Stimulated activated CD8-positive, alpha-beta memory T cell treated with anti-CD3 and anti-CD28 coated beads, Interleukin-4, amount 100 ng/mL, for 1 hour (primary cell): ENCODE data around the gene SIGMAR1.
A peak's percentile ranks its signal among the peaks of the same experiment; 100 is the strongest.

Experiments
- DNase-seq, 2 donors: peaks; one replicate each; pipeline ENCODE4 v3.0.0-alpha.2; 2020; ENCODE audit warnings: low read depth in 2 of 2, low spot score in 1 of 2

The SIGMAR1 gene

GRCh38 chr9:34637356-34638137, at the start of gene SIGMAR1:
SIGMAR1 (minus strand) TSS chr9:34637787; CDS start chr9:34637697, 90 bp downstream.
- peak; percentile 82 to 92 for DNase-seq

- no peak for DNase-seq
Measured at GRCh38 chr9:34686732-34687131, 49.1 kb upstream of the SIGMAR1 start.

GRCh38 chr9:34686231-34686630, 48.6 kb upstream of the SIGMAR1 start:
- DNase-seq: no peak

GRCh38 chr9:34685591-34685990, 48.0 kb upstream of the SIGMAR1 start:
- no peak for DNase-seq

GRCh38 chr9:34684816-34685215, 47.2 kb upstream of the SIGMAR1 start:
- DNase-seq: no peak

- no peak for DNase-seq
Measured at GRCh38 chr9:34684145-34684544, 46.6 kb upstream of the SIGMAR1 start.

- DNase-seq: no peak
Measured at GRCh38 chr9:34675869-34676268, 38.3 kb upstream of the SIGMAR1 start.

- DNase-seq: peak in 1 of 2 donors; percentile 27
Measured at GRCh38 chr9:34675048-34675714, 37.6 kb upstream of the SIGMAR1 start.

- DNase-seq: no peak
Measured at GRCh38 chr9:34674440-34674839, 36.9 kb upstream of the SIGMAR1 start.

GRCh38 chr9:34671307-34671706, 33.7 kb upstream of the SIGMAR1 start:
- DNase-seq: no peak

GRCh38 chr9:34669809-34670562, 32.4 kb upstream of the SIGMAR1 start:
- DNase-seq: no peak

GRCh38 chr9:34665381-34666250, 28.0 kb upstream of the SIGMAR1 start:
- DNase-seq: peak; percentile 56 to 85

- DNase-seq: no peak
Measured at GRCh38 chr9:34665067-34665380, 27.4 kb upstream of the SIGMAR1 start.

- peak in 1 of 2 donors; percentile 42 for DNase-seq
Measured at GRCh38 chr9:34664281-34665066, 26.9 kb upstream of the SIGMAR1 start.

- no peak for DNase-seq
Measured at GRCh38 chr9:34663303-34663605, 25.7 kb upstream of the SIGMAR1 start.

- no peak for DNase-seq
Measured at GRCh38 chr9:34662526-34663302, 25.1 kb upstream of the SIGMAR1 start, which contains the start of gene CCL27. CCL27 (minus strand) TSS chr9:34662657; CDS start chr9:34662633, 24 bp downstream.

GRCh38 chr9:34659592-34660253, 22.1 kb upstream of the SIGMAR1 start:
- no peak for DNase-seq

- no peak for DNase-seq
Measured at GRCh38 chr9:34658461-34658860, 20.9 kb upstream of the SIGMAR1 start.

- no peak for DNase-seq
Measured at GRCh38 chr9:34656992-34657391, 19.4 kb upstream of the SIGMAR1 start.
